ENCODE measurements around the gene GJA9.

Gene GJA9

DNA sequence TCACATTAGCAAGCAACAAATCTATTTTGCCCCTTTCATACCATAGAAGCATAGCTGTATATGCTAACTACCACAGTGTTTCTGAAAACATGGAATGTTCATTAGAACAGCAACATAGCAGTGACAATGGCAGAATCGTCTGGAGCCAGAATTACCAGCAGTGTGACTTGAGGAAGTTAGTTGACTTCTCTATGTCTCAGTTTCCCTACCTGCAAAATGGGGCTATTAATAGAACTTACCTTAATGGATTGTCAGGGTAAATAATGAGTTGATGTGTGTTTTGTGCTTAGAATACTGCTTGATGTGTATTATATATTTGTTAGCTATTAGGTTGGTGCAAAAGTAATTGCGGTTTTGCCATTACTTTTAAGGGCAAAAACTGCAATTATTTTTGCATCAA is 14.8 kb upstream of the GJA9 start:
- H3K4me3 ChIP-seq (ENCODE audit: low read depth, low read length), result no peak overlapping the region
- no peak overlapping the region for H3K9ac ChIP-seq (ENCODE audit: low read length)
- no peak overlapping the region for H4K91ac ChIP-seq (ENCODE audit: low read depth, low read length)
- H3K23ac ChIP-seq (ENCODE audit: low read length), result no peak overlapping the region
- H3K9me3 ChIP-seq (ENCODE audit: insufficient read depth, low read depth, low read length), result no peaks in the 10 kb centered on the region
- H3K79me2 ChIP-seq (ENCODE audit: control insufficient read depth, insufficient read depth, low read length, poor library complexity), result no peaks in the 10 kb centered on the region
- no peak overlapping the region for H3K4me2 ChIP-seq (ENCODE audit: low read length)
- no peak overlapping the region for H2BK120ac ChIP-seq (ENCODE audit: insufficient read depth, low read length, poor library complexity)
- no peaks in the 10 kb centered on the region for H3K79me1 ChIP-seq (ENCODE audit: low read length)
- no peak overlapping the region for H3K27ac ChIP-seq (ENCODE audit: low read depth, low read length)
- no peaks in the 10 kb centered on the region for H3K4me1 ChIP-seq (ENCODE audit: control insufficient read depth in 1 of 2, insufficient read depth in 2 of 2, low read length in 2 of 2)
- H2AFZ ChIP-seq (ENCODE audit: insufficient read depth, low read length, poor library complexity), result no peak overlapping the region
- DNase-seq, result no peak
- H3K18ac ChIP-seq (ENCODE audit: low read length), result no peak overlapping the region
- H4K8ac ChIP-seq (ENCODE audit: low read depth, low read length), result no peak overlapping the region
- no peak overlapping the region for H4K12ac ChIP-seq (ENCODE audit: low read depth, low read length)
- no peaks in the 10 kb centered on the region for H3K36me3 ChIP-seq (ENCODE audit: control insufficient read depth in 1 of 2, insufficient read depth in 2 of 2, low read length in 2 of 2)
- H2AK5ac ChIP-seq (ENCODE audit: low read length), result no peak overlapping the region
- H3K4ac ChIP-seq (ENCODE audit: low read depth, low read length), result no peak overlapping the region
- H3K27me3 ChIP-seq (ENCODE audit: insufficient read depth, low read length), result no peaks in the 10 kb centered on the region
- no peak overlapping the region for H2BK12ac ChIP-seq (ENCODE audit: low read length)
- WGBS (ENCODE audit: extremely low coverage, insufficient coverage, insufficient read length), result no CpG with 5 or more reads among the region's 2 CpGs
- no peak overlapping the region for H3K14ac ChIP-seq (ENCODE audit: low read length)
- no peak overlapping the region for H2BK5ac ChIP-seq (ENCODE audit: low read depth, low read length, poor library complexity)

DNA sequence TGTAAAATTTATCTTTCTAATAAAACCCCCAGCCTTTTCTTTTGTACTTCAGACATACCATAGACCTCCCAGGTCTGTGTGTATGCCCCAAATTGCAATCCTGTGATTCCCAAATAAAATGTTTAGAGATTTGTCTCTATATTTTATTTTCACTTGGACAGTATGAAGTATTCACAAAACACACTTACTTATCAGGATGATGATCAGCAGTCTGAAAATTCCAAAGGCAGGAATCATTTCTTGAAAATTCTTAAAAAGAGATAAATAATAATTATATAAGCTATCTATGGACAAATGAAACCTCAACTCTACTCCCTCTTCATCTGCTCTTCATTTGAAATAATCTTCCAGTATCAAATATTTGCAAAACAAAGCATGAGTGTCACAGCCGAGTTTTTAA is 11.6 kb upstream of the GJA9 start:
- no peak overlapping the region for H4K12ac ChIP-seq (ENCODE audit: low read depth, low read length)
- H3K9me3 ChIP-seq (ENCODE audit: insufficient read depth, low read depth, low read length), result no peaks in the 10 kb centered on the region
- no peaks in the 10 kb centered on the region for H3K27me3 ChIP-seq (ENCODE audit: insufficient read depth, low read length)
- H3K14ac ChIP-seq (ENCODE audit: low read length), result no peak overlapping the region
- H4K91ac ChIP-seq (ENCODE audit: low read depth, low read length), result no peak overlapping the region
- H3K18ac ChIP-seq (ENCODE audit: low read length), result no peak overlapping the region
- WGBS (ENCODE audit: extremely low coverage, insufficient coverage, insufficient read length), result no CpG with 5 or more reads among the region's 1 CpG
- no peak overlapping the region for H3K4ac ChIP-seq (ENCODE audit: low read depth, low read length)
- no peak overlapping the region for H3K4me3 ChIP-seq (ENCODE audit: low read depth, low read length)
- peak in 1 of 2 donors; percentile 68 for DNase-seq
- H3K36me3 ChIP-seq (ENCODE audit: control insufficient read depth in 1 of 2, insufficient read depth in 2 of 2, low read length in 2 of 2), result no peaks in the 10 kb centered on the region
- H3K79me2 ChIP-seq (ENCODE audit: control insufficient read depth, insufficient read depth, low read length, poor library complexity), result no peaks in the 10 kb centered on the region
- H3K27ac ChIP-seq (ENCODE audit: low read depth, low read length), result no peak overlapping the region
- peaks cover 2 to 3% of the 10 kb centered on the region in 2 experiments for H3K4me1 ChIP-seq (ENCODE audit: control insufficient read depth in 1 of 2, insufficient read depth in 2 of 2, low read length in 2 of 2)
- H4K8ac ChIP-seq (ENCODE audit: low read depth, low read length), result no peak overlapping the region
- no peak overlapping the region for H3K9ac ChIP-seq (ENCODE audit: low read length)
- H3K4me2 ChIP-seq (ENCODE audit: low read length), result no peak overlapping the region
- H2BK120ac ChIP-seq (ENCODE audit: insufficient read depth, low read length, poor library complexity), result no peak overlapping the region
- no peak overlapping the region for H2BK5ac ChIP-seq (ENCODE audit: low read depth, low read length, poor library complexity)
- no peak overlapping the region for H2AFZ ChIP-seq (ENCODE audit: insufficient read depth, low read length, poor library complexity)
- no peaks in the 10 kb centered on the region for H3K79me1 ChIP-seq (ENCODE audit: low read length)
- no peak overlapping the region for H2BK12ac ChIP-seq (ENCODE audit: low read length)
- no peak overlapping the region for H2AK5ac ChIP-seq (ENCODE audit: low read length)
- H3K23ac ChIP-seq (ENCODE audit: low read length), result no peak overlapping the region

DNA sequence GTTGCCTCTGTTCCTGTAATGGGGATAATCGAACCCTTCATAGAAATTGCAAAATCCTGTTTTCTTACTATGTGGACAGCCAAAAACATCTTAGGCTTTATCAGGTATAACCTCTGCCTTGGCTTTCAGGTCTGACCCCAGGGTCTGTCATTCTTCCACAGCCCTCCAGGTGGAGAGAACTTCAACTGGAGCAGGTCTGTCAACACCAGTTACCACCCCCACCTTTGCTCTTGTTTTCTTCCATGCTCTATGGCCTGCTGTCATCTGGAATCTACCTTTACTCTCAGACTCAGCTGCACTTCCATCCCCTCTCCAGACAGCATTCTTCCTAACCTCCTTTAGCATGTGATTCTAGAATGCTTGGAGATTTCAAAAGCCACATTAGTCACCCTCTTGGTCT is 10.4 kb upstream of the GJA9 start:
- H2BK5ac ChIP-seq (ENCODE audit: low read depth, low read length, poor library complexity), result no peak overlapping the region
- no peak overlapping the region for H3K23ac ChIP-seq (ENCODE audit: low read length)
- no peaks in the 10 kb centered on the region for H3K79me1 ChIP-seq (ENCODE audit: low read length)
- no peak overlapping the region for H2AFZ ChIP-seq (ENCODE audit: insufficient read depth, low read length, poor library complexity)
- no peak overlapping the region for H4K12ac ChIP-seq (ENCODE audit: low read depth, low read length)
- H3K4me3 ChIP-seq (ENCODE audit: low read depth, low read length), result no peak overlapping the region
- H3K79me2 ChIP-seq (ENCODE audit: control insufficient read depth, insufficient read depth, low read length, poor library complexity), result no peaks in the 10 kb centered on the region
- no peaks in the 10 kb centered on the region for H3K9me3 ChIP-seq (ENCODE audit: insufficient read depth, low read depth, low read length)
- no peak overlapping the region for H2AK5ac ChIP-seq (ENCODE audit: low read length)
- peaks cover 2 to 3% of the 10 kb centered on the region in 2 experiments for H3K4me1 ChIP-seq (ENCODE audit: control insufficient read depth in 1 of 2, insufficient read depth in 2 of 2, low read length in 2 of 2)
- H2BK120ac ChIP-seq (ENCODE audit: insufficient read depth, low read length, poor library complexity), result no peak overlapping the region
- H3K4ac ChIP-seq (ENCODE audit: low read depth, low read length), result no peak overlapping the region
- no peak overlapping the region for H4K8ac ChIP-seq (ENCODE audit: low read depth, low read length)
- no peak overlapping the region for H3K27ac ChIP-seq (ENCODE audit: low read depth, low read length)
- H2BK12ac ChIP-seq (ENCODE audit: low read length), result no peak overlapping the region
- no peak overlapping the region for H4K91ac ChIP-seq (ENCODE audit: low read depth, low read length)
- H3K27me3 ChIP-seq (ENCODE audit: insufficient read depth, low read length), result no peaks in the 10 kb centered on the region
- WGBS (ENCODE audit: extremely low coverage, insufficient coverage, insufficient read length), result no CpG with 5 or more reads among the region's 1 CpG
- peak; percentile 91 to 94 for DNase-seq
- H3K36me3 ChIP-seq (ENCODE audit: control insufficient read depth in 1 of 2, insufficient read depth in 2 of 2, low read length in 2 of 2), result no peaks in the 10 kb centered on the region
- no peak overlapping the region for H3K18ac ChIP-seq (ENCODE audit: low read length)
- H3K4me2 ChIP-seq (ENCODE audit: low read length), result no peak overlapping the region
- no peak overlapping the region for H3K14ac ChIP-seq (ENCODE audit: low read length)
- no peak overlapping the region for H3K9ac ChIP-seq (ENCODE audit: low read length)

DNA sequence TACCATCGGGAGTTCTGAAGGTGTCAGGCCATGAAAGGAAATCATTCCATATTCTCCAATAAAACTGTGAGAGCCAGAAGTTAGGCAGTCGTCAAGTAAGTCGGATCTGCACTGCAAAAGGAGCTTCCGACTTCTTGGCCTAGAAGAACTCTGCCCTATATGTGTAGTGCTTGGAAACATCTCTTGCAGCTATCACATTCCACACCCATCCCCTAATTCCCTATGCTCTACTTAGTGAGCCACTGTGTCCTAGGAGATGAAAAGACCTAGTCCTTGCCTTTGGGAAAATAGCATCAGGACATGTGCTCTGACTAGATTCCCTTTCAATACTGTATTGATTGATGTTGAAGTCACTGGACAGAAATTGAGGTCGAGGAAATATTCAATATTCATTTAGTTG is 8.2 kb upstream of the GJA9 start:
- Histone ChIP-seq H3K4me2 (ENCODE audit: low read length) (no peak overlapping the region), H3K36me3 (ENCODE audit: control insufficient read depth in 1 of 2, insufficient read depth in 2 of 2, low read length in 2 of 2) (no peaks in the 10 kb centered on the region), H3K9me3 (ENCODE audit: insufficient read depth, low read depth, low read length) (no peaks in the 10 kb centered on the region), H2AFZ (ENCODE audit: insufficient read depth, low read length, poor library complexity) (no peak overlapping the region), H2BK12ac (ENCODE audit: low read length) (no peak overlapping the region), H2BK5ac (ENCODE audit: low read depth, low read length, poor library complexity) (no peak overlapping the region), H3K9ac (ENCODE audit: low read length) (peak overlapping the region; percentile 74), H3K4ac (ENCODE audit: low read depth, low read length) (no peak overlapping the region), H3K27ac (ENCODE audit: low read depth, low read length) (no peak overlapping the region), H2AK5ac (ENCODE audit: low read length) (no peak overlapping the region), H3K79me1 (ENCODE audit: low read length) (no peaks in the 10 kb centered on the region), H3K18ac (ENCODE audit: low read length) (no peak overlapping the region), H3K4me1 (ENCODE audit: control insufficient read depth in 1 of 2, insufficient read depth in 2 of 2, low read length in 2 of 2) (peaks cover 2 to 3% of the 10 kb centered on the region in 2 experiments), H2BK120ac (ENCODE audit: insufficient read depth, low read length, poor library complexity) (no peak overlapping the region), H3K79me2 (ENCODE audit: control insufficient read depth, insufficient read depth, low read length, poor library complexity) (no peaks in the 10 kb centered on the region), H4K8ac (ENCODE audit: low read depth, low read length) (no peak overlapping the region), H4K12ac (ENCODE audit: low read depth, low read length) (no peak overlapping the region), H3K4me3 (ENCODE audit: low read depth, low read length) (no peak overlapping the region), H3K23ac (ENCODE audit: low read length) (peak overlapping the region; percentile 74), H3K14ac (ENCODE audit: low read length) (no peak overlapping the region), H3K27me3 (ENCODE audit: insufficient read depth, low read length) (no peaks in the 10 kb centered on the region), H4K91ac (ENCODE audit: low read depth, low read length) (no peak overlapping the region)
- DNase-seq, result peak; percentile 68 to 81
- WGBS (ENCODE audit: extremely low coverage, insufficient coverage, insufficient read length), result no CpG with 5 or more reads among the region's 5 CpGs

Measured in trophoblast cell (in vitro differentiated cells and primary cell).